SK-N-SH treated with all-trans-retinoic acid at 6 μM for 48 hours (cell line): Measurements from ENCODE around the gene SHB.

Experiments
- CSDC2 ChIP-seq: fragments of 250-450 bp; sonication (Bioruptor Pico); IDR thresholded peaks from 2 replicates; pipeline ENCODE4 v1.5.0; 2020; ENCODE audit warnings: mild to moderate bottlenecking, moderate library complexity
- ESRRG ChIP-seq: fragments of 250-450 bp; sonication (Bioruptor Pico); IDR thresholded peaks from 2 replicates; pipeline ENCODE4 v1.6.1; 2021; ENCODE audit warnings: mild to moderate bottlenecking
- RARB ChIP-seq: fragments of 250-450 bp; sonication (Bioruptor Pico); IDR thresholded peaks from 2 replicates; pipeline ENCODE4 v1.8.0; 2021; ENCODE audit warnings: mild to moderate bottlenecking, moderate library complexity
- ZFP30 ChIP-seq: fragments of 450-650 bp; formaldehyde crosslinking; IDR thresholded peaks from 2 replicates; pipeline ENCODE4 v1.5.0; 2022; ENCODE audit warnings: mild to moderate bottlenecking, moderate library complexity
- ZNF565 ChIP-seq: fragments of 450-650 bp; formaldehyde crosslinking; conservative IDR thresholded peaks from 2 replicates; pipeline ENCODE4 v1.5.0; 2020; ENCODE audit warnings: low read depth, mild to moderate bottlenecking, moderate library complexity
- TF ChIP-seq, protein P1 (sequence below): fragments of 250-450 bp; sonication (Bioruptor Pico); IDR thresholded peaks from 2 replicates; pipeline ENCODE4 v1.8.0; 2020; ENCODE audit warnings: mild to moderate bottlenecking, moderate library complexity, borderline replicate concordance
- TF ChIP-seq, protein P2 (sequence below): fragments of 250-450 bp; sonication (Bioruptor Pico); IDR thresholded peaks from 2 replicates; pipeline ENCODE4 v1.5.1; 2020; ENCODE audit warnings: low read depth, mild to moderate bottlenecking, moderate library complexity
- TF ChIP-seq, protein P3 (sequence below): fragments of 250-450 bp; sonication (Bioruptor Pico); IDR thresholded peaks from 2 replicates; pipeline ENCODE4 v1.8.0; 2021; ENCODE audit warnings: low read depth, mild to moderate bottlenecking, moderate library complexity, borderline replicate concordance
- TF ChIP-seq, protein P4 (sequence below): fragments of 250-450 bp; sonication (Bioruptor Pico); IDR thresholded peaks from 2 replicates; pipeline ENCODE4 v1.5.1; 2021; ENCODE audit warnings: mild to moderate bottlenecking, moderate library complexity

DNA sequence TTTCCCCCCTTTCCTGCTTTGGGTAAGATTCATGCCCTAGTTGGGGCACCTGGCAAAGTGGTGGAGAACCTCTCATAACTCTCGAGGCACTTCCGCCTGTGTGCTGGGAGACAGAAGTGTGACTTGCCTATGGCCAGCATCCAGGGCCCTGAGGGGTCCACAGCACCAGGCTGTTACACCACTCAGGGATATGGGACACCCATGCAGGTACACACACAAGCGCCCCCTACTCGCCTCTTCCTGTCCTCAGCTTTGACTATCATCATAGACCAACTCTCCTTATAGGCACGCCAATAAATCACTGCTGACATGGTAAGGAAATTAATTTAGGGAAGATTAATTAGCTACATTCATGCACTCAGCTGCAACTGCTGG is 45.4 kb downstream of the SHB start:
- TF ChIP-seq, protein P1, sequence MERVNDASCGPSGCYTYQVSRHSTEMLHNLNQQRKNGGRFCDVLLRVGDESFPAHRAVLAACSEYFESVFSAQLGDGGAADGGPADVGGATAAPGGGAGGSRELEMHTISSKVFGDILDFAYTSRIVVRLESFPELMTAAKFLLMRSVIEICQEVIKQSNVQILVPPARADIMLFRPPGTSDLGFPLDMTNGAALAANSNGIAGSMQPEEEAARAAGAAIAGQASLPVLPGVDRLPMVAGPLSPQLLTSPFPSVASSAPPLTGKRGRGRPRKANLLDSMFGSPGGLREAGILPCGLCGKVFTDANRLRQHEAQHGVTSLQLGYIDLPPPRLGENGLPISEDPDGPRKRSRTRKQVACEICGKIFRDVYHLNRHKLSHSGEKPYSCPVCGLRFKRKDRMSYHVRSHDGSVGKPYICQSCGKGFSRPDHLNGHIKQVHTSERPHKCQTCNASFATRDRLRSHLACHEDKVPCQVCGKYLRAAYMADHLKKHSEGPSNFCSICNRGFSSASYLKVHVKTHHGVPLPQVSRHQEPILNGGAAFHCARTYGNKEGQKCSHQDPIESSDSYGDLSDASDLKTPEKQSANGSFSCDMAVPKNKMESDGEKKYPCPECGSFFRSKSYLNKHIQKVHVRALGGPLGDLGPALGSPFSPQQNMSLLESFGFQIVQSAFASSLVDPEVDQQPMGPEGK (CRISPR knock-in tag) = no peak
- TF ChIP-seq RARB (no peak), ZFP30 (CRISPR knock-in tag) (no peak), ZNF565 (CRISPR knock-in tag) (no peak), ESRRG (no peak), CSDC2 (CRISPR knock-in tag) (no peak)
- TF ChIP-seq, protein P2, sequence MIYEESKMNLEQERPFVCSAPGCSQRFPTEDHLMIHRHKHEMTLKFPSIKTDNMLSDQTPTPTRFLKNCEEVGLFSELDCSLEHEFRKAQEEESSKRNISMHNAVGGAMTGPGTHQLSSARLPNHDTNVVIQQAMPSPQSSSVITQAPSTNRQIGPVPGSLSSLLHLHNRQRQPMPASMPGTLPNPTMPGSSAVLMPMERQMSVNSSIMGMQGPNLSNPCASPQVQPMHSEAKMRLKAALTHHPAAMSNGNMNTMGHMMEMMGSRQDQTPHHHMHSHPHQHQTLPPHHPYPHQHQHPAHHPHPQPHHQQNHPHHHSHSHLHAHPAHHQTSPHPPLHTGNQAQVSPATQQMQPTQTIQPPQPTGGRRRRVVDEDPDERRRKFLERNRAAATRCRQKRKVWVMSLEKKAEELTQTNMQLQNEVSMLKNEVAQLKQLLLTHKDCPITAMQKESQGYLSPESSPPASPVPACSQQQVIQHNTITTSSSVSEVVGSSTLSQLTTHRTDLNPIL = no peak
- TF ChIP-seq, protein P3, sequence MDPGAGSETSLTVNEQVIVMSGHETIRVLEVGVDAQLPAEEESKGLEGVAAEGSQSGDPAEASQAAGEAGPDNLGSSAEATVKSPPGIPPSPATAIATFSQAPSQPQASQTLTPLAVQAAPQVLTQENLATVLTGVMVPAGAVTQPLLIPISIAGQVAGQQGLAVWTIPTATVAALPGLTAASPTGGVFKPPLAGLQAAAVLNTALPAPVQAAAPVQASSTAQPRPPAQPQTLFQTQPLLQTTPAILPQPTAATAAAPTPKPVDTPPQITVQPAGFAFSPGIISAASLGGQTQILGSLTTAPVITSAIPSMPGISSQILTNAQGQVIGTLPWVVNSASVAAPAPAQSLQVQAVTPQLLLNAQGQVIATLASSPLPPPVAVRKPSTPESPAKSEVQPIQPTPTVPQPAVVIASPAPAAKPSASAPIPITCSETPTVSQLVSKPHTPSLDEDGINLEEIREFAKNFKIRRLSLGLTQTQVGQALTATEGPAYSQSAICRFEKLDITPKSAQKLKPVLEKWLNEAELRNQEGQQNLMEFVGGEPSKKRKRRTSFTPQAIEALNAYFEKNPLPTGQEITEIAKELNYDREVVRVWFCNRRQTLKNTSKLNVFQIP (CRISPR knock-in tag) = no peak
- TF ChIP-seq, protein P4, sequence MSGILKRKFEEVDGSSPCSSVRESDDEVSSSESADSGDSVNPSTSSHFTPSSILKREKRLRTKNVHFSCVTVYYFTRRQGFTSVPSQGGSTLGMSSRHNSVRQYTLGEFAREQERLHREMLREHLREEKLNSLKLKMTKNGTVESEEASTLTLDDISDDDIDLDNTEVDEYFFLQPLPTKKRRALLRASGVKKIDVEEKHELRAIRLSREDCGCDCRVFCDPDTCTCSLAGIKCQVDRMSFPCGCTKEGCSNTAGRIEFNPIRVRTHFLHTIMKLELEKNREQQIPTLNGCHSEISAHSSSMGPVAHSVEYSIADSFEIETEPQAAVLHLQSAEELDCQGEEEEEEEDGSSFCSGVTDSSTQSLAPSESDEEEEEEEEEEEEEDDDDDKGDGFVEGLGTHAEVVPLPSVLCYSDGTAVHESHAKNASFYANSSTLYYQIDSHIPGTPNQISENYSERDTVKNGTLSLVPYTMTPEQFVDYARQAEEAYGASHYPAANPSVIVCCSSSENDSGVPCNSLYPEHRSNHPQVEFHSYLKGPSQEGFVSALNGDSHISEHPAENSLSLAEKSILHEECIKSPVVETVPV (CRISPR knock-in tag) = no peak
